PC-9 (cell line): ENCODE measurements around the gene ADGRL4. TPM values are rescaled to one million over a fixed set of nuclear protein-coding genes. Genes with fewer than 3 reads are reported as not detected.

Experiments
- BruUV-seq: library from RNA; stranded (reverse); fragments of 400-500 nt; replicated peaks from 2 replicates; lab custom pipeline; 2021; lab: Mats Ljungman, UMichigan
- CTCF ChIA-PET: fragments of 300-600 bp; sonication (Branson Sonifier 250); formaldehyde crosslinking; loops from one replicate; lab custom pipeline; 2022; ENCODE audit warnings: antibody characterized with exemption; lab: Charles Lee
- POLR2A ChIA-PET: fragments of 300-600 bp; sonication (Branson Sonifier 250); formaldehyde crosslinking; loops from one replicate; lab custom pipeline; 2022; ENCODE audit warnings: antibody characterized with exemption; ENCODE audit not compliant: unreplicated experiment; lab: Charles Lee
- DNase-seq, 2 experiments: peaks; one replicate each; pipeline versions ENCODE4 v3.0.0 to v3.0.0-alpha.2; 2015 to 2022; ENCODE audit warnings: mixed read lengths in 1 of 2
- H2AFZ ChIP-seq: fragments of 200-600 bp; sonication (generic); 2 replicates; pipeline ENCODE4 v1.8.1; 2017; ENCODE audit warnings: antibody characterized with exemption
- H3F3A ChIP-seq: fragments of 200-600 bp; sonication (generic); 2 replicates; pipeline ENCODE4 v1.8.1; 2017; ENCODE audit warnings: antibody characterized with exemption, mild to moderate bottlenecking, low read depth; ENCODE audit not compliant: insufficient read depth
- H3K27ac ChIP-seq: fragments of 200-600 bp; sonication (generic); 2 replicates; pipeline ENCODE4 v1.6.1; 2016; ENCODE audit warnings: mixed run types
- H3K27me3 ChIP-seq: fragments of 200-600 bp; sonication (generic); 2 replicates; pipeline ENCODE4 v1.6.1; 2016; ENCODE audit warnings: low read depth, mixed run types; ENCODE audit not compliant: insufficient read depth
- H3K36me3 ChIP-seq: fragments of 200-600 bp; sonication (generic); 2 replicates; pipeline ENCODE4 v1.6.1; 2016; ENCODE audit warnings: low read depth, mixed run types
- H3K4me1 ChIP-seq: fragments of 200-600 bp; sonication (generic); replicated peaks from 2 replicates; pipeline ENCODE4 v1.6.1; 2016; ENCODE audit warnings: mixed run types; ENCODE audit not compliant: insufficient read depth
- H3K4me2 ChIP-seq: fragments of 200-600 bp; sonication (generic); 2 replicates; pipeline ENCODE4 v1.6.1; 2017; ENCODE audit warnings: mixed run types
- H3K4me3 ChIP-seq: fragments of 200-600 bp; sonication (generic); 2 replicates; pipeline ENCODE4 v1.6.1; 2016; ENCODE audit warnings: mixed run types
- H3K79me2 ChIP-seq: fragments of 200-600 bp; sonication (generic); 2 replicates; pipeline ENCODE4 v1.6.1; 2017; ENCODE audit warnings: low read depth, mixed run types
- H3K9me2 ChIP-seq: fragments of 200-600 bp; sonication (generic); 2 replicates; pipeline ENCODE4 v1.8.1; 2017; ENCODE audit warnings: mild to moderate bottlenecking; ENCODE audit not compliant: insufficient read depth
- H3K9me3 ChIP-seq: fragments of 200-600 bp; sonication (generic); 2 replicates; pipeline ENCODE4 v1.8.1; 2016; ENCODE audit warnings: low read depth; ENCODE audit not compliant: insufficient read depth
- H4K20me1 ChIP-seq: fragments of 200-600 bp; sonication (generic); 2 replicates; pipeline ENCODE4 v1.8.1; 2017; ENCODE audit not compliant: insufficient read depth
- EZH2 ChIP-seq: fragments of 200-600 bp; sonication (generic); IDR thresholded peaks from 2 replicates; pipeline ENCODE4 v1.8.0; 2017; ENCODE audit warnings: antibody characterized with exemption, low read depth
- intact Hi-C: fragments of 100-400 bp; cut with micrococcal nuclease; formaldehyde crosslinking; loops from one replicate; pipeline ENCODE4 v1.10.0; 2022; ENCODE audit not compliant: unreplicated experiment
- total RNA-seq: library from RNA; stranded (reverse); gene quantifications from 2 replicates; pipeline ENCODE4 v1.2.3, GENCODE V29; 2021
- TF ChIP-seq, protein P1 (sequence below): fragments of 200-600 bp; sonication (generic); conservative IDR thresholded peaks from 2 replicates; pipeline ENCODE4 v1.6.1; 2017; ENCODE audit warnings: mixed run types, antibody characterized with exemption, mild to moderate bottlenecking, moderate library complexity

The ADGRL4 gene
- total RNA-seq, 1 experiment from 2014 or later: not detected

DNA sequence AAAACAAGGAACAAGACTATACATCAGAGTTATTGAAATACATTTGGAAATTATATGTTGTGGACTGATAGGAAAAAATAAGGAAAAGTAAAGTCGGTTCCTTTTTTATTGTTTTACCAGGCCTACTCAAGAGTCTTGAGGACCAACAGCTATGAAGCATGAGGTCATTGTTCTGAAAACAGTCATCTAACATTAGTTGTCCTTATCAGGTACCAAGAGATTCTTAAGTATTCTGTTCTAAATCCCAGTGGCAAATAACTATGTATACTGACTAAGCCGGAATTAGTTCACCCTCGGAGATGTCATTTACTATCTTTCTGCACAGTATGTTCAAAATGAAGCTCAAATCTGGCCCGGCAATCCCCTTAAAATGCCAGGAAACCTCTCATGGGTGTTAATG is 585 bp downstream of the ADGRL4 start:
- Histone ChIP-seq H3K4me1 (no peaks in the 10 kb centered on the region), H3F3A (no peaks in the 10 kb centered on the region), H3K27ac (no peak overlapping the region), H3K27me3 (no peaks in the 10 kb centered on the region), H3K4me2 (no peak overlapping the region), H3K4me3 (no peak overlapping the region), H3K79me2 (no peaks in the 10 kb centered on the region), H3K9me2 (no peaks in the 10 kb centered on the region), H3K36me3 (no peaks in the 10 kb centered on the region), H2AFZ (no peak overlapping the region), H3K9me3 (no peaks in the 10 kb centered on the region), H4K20me1 (no peaks in the 10 kb centered on the region)
- no TSS peak for BruUV-seq
- DNase-seq: no peak
- no peak for TF ChIP-seq EZH2
- TF ChIP-seq, protein P1, sequence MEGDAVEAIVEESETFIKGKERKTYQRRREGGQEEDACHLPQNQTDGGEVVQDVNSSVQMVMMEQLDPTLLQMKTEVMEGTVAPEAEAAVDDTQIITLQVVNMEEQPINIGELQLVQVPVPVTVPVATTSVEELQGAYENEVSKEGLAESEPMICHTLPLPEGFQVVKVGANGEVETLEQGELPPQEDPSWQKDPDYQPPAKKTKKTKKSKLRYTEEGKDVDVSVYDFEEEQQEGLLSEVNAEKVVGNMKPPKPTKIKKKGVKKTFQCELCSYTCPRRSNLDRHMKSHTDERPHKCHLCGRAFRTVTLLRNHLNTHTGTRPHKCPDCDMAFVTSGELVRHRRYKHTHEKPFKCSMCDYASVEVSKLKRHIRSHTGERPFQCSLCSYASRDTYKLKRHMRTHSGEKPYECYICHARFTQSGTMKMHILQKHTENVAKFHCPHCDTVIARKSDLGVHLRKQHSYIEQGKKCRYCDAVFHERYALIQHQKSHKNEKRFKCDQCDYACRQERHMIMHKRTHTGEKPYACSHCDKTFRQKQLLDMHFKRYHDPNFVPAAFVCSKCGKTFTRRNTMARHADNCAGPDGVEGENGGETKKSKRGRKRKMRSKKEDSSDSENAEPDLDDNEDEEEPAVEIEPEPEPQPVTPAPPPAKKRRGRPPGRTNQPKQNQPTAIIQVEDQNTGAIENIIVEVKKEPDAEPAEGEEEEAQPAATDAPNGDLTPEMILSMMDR: no peak
- CTCF ChIA-PET: no interaction called here
- POLR2A ChIA-PET: no interaction called here
- intact Hi-C loops: no loop called here

DNA sequence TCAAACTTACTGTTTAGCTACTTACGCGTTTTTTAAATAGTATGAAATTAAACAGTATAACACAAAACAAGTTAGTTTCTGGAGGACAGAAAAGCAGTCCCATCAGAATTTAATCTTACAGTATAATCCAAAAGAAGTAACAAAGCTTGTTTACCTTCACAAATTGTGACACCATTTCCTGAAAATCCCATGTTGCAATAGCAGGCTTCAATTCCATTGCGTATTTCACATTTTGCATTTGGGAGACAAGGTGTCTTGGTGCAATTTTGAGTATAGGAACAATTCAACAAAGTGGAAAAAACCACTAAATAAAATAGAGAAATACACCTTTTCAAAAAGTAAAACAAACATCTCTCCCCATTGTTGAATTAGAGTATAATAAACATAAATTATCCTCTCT is 1.6 kb downstream of the ADGRL4 start:
- intact Hi-C loops: no loop called here
- Histone ChIP-seq H3K9me2 (no peaks in the 10 kb centered on the region), H3K36me3 (no peaks in the 10 kb centered on the region), H3K27ac (no peak overlapping the region), H3K4me2 (no peak overlapping the region), H2AFZ (no peak overlapping the region), H4K20me1 (no peaks in the 10 kb centered on the region), H3K79me2 (no peaks in the 10 kb centered on the region), H3F3A (no peaks in the 10 kb centered on the region), H3K4me3 (no peak overlapping the region), H3K4me1 (no peaks in the 10 kb centered on the region), H3K27me3 (no peaks in the 10 kb centered on the region), H3K9me3 (no peaks in the 10 kb centered on the region)
- ChIA-PET POLR2A (no interaction called here), CTCF (no interaction called here)
- no TSS peak for BruUV-seq
- no peak for TF ChIP-seq EZH2
- TF ChIP-seq, protein P1: no peak
- no peak for DNase-seq

DNA sequence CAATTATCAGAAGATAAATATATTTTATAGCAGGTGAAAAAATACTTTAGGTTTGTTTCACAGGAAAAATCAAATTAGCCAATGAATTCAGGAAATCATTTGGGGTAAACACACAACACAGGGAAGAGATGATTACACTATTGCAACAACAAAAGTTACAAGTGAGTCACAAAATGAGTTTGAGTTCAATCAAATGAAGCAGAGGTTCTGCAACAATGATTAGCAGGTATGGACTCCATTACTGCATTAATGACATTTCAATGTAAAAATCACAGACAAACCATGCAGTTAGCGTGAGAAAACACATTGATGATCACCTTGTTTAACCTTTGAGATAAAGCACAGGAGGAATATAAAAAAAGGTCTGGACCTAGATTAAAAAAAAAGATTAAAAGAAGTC is 9.7 kb downstream of the ADGRL4 start:
- H3K9me3 ChIP-seq: no peaks in the 10 kb centered on the region
- DNase-seq: no peak
- TF ChIP-seq, protein P1: no peak
- no peaks in the 10 kb centered on the region for H3K9me2 ChIP-seq
- no peaks in the 10 kb centered on the region for H3F3A ChIP-seq
- H2AFZ ChIP-seq: peak overlapping the region; percentile 25; the same call in 1 of the 2 replicates
- no peaks in the 10 kb centered on the region for H3K79me2 ChIP-seq
- no peak overlapping the region for H3K4me2 ChIP-seq
- no peaks in the 10 kb centered on the region for H3K36me3 ChIP-seq
- H3K27me3 ChIP-seq: no peaks in the 10 kb centered on the region
- intact Hi-C loops: no loop called here
- H3K4me1 ChIP-seq: no peaks in the 10 kb centered on the region
- POLR2A ChIA-PET: no interaction called here
- CTCF ChIA-PET: no interaction called here
- H4K20me1 ChIP-seq: no peaks in the 10 kb centered on the region
- H3K27ac ChIP-seq: no peak overlapping the region
- no peak overlapping the region for H3K4me3 ChIP-seq
- BruUV-seq: no TSS peak
